GM10266 (cell line): ENCODE measurements around the gene CENPV.

Experiments used
- DNase-seq: peaks from one replicate; pipeline ENCODE4 v3.0.0; 2012; ENCODE audit errors: extremely low spot score
- CTCF ChIP-seq: IDR thresholded peaks from 2 replicates; pipeline ENCODE4 v1.5.1; 2012; ENCODE audit warnings: mild to moderate bottlenecking, low read depth; ENCODE audit not compliant: control insufficient read depth, insufficient read depth; ENCODE audit errors: missing control alignments

CENPV gene

GRCh38 chr17:16383216-16383615 lies 29.9 kb upstream of the CENPV start:
- no peak for TF ChIP-seq CTCF

GRCh38 chr17:16381496-16381820 lies 28.2 kb upstream of the CENPV start:
- no peak for TF ChIP-seq CTCF
- no peak for DNase-seq

More at GRCh38 chr17:16383216-16383615, 29.9 kb upstream of the CENPV start:
- no peak for DNase-seq

GRCh38 chr17:16380640-16381495 lies 27.6 kb upstream of the CENPV start, which contains the start of gene UBB:
TSS of gene UBB (plus strand) at chr17:16381091. CDS start at chr17:16381908, 817 bp downstream.
- peak; percentile 20 for TF ChIP-seq CTCF
- peak; percentile 93 for DNase-seq

- DNase-seq, result no peak
- no peak for TF ChIP-seq CTCF
Observed at GRCh38 chr17:16379654-16380053, 26.4 kb upstream of the CENPV start.

GRCh38 chr17:16378636-16379282 lies 25.5 kb upstream of the CENPV start:
- no peak for DNase-seq
- no peak for TF ChIP-seq CTCF

GRCh38 chr17:16377941-16378341 lies 24.7 kb upstream of the CENPV start:
- TF ChIP-seq CTCF, result no peak
- DNase-seq, result no peak

GRCh38 chr17:16374146-16374938 lies 21.1 kb upstream of the CENPV start:
- TF ChIP-seq CTCF, result no peak
- no peak for DNase-seq
